ENCODE results near the gene LENG8. TPM values are rescaled to one million over a fixed set of nuclear protein-coding genes. Genes with fewer than 3 reads are reported as not detected.
A peak's percentile ranks its signal among the peaks of the same experiment; 100 is the strongest.

Gene LENG8
- total RNA-seq, 2 donors from 2014 or later, result 32.1 to 36.4 TPM

DNA sequence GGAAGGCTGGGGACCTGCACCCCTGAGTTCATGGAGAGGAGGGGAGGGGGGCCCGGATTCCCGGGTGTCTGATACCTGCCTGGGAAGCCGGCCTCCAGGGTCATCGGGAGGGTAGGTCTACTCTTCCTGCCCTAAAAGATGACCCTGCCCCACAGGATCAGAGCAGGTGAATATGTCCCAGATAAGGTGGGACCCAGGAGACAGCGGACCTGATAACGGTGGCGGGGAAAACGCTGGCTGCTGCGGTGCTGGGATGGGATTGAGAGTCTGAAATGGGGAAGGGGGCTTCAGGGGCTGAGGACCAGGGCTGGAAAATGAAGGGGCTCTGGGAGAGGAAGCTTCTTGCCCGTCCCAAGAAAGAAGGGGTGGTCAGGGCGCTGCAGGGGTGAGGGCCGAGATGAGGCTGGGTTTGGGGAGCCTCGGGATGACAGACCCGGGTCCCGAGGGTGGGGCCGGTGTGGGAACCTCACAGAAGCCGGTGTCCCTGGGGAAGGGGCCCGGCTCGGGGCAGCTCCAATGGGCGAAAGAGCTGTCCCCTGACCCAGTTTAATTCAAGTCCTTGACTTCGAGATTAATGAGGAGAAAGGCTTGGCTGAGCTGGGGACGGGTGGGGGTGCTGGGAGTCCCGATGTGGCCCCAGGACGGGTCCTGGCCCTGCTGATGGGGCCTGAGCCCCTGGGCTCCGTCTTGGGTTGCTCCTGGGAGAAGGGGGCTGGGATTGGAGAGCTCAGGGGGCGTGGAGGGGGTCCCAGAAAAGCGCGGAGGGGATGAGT is 32.9 kb upstream of the LENG8 start:
- H3K4me1 ChIP-seq, result peaks cover 0 to 41% of the 10 kb centered on the region in 2 donors
- no peak overlapping the region for H3K27ac ChIP-seq
- TF ChIP-seq, protein P1, sequence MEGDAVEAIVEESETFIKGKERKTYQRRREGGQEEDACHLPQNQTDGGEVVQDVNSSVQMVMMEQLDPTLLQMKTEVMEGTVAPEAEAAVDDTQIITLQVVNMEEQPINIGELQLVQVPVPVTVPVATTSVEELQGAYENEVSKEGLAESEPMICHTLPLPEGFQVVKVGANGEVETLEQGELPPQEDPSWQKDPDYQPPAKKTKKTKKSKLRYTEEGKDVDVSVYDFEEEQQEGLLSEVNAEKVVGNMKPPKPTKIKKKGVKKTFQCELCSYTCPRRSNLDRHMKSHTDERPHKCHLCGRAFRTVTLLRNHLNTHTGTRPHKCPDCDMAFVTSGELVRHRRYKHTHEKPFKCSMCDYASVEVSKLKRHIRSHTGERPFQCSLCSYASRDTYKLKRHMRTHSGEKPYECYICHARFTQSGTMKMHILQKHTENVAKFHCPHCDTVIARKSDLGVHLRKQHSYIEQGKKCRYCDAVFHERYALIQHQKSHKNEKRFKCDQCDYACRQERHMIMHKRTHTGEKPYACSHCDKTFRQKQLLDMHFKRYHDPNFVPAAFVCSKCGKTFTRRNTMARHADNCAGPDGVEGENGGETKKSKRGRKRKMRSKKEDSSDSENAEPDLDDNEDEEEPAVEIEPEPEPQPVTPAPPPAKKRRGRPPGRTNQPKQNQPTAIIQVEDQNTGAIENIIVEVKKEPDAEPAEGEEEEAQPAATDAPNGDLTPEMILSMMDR (IDR thresholded peaks at IDR 0.05), result no peak
- peaks cover 5 to 22% of the 10 kb centered on the region in 2 donors for H3K27me3 ChIP-seq
- no peak for DNase-seq (ENCODE audit: low spot score)
- peak overlapping the region in 1 of 2 donors; percentile 40 for H3K4me3 ChIP-seq
- H3K36me3 ChIP-seq, result no peaks in the 10 kb centered on the region
- no peaks in the 10 kb centered on the region for H3K9me3 ChIP-seq

DNA sequence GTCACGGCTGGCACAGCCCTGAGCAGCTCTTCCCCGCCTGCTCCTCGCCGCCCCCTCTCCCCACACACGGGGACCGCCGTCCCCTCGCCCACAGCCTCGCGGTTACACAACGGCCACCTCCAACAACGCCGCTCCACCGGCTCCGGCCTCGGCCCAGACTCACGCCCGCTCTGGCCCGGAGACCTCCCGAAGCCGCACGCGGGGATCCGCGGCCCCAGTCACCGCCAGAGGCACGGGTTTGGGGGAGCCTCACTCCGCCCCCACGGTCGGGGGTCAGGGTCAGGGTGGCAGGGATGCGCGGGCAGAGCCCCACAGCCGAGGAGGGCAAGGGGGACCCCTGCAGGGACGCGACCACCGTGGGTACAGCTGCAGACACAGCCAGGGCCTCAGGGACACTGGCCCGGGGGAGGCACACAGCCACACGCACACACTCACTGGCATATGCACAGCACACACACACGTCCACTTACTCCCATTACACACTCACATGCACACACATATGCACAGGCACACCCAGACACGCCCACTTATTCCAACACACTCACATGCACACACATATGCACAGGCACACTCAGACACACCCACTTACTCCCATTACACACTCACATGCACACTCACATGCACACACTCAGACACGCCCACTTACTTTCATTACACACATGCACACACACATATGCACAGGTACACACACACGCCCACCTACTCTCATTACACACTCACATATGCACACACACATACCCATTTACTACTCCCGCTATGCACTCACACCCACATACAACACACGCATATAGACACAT is 32.1 kb upstream of the LENG8 start:
- no peak overlapping the region for H3K27ac ChIP-seq
- H3K9me3 ChIP-seq, result no peaks in the 10 kb centered on the region
- H3K27me3 ChIP-seq, result peaks cover 5 to 22% of the 10 kb centered on the region in 2 donors
- TF ChIP-seq, protein P1 (IDR thresholded peaks at IDR 0.05), result no peak
- peaks cover 0 to 42% of the 10 kb centered on the region in 2 donors for H3K4me1 ChIP-seq
- H3K4me3 ChIP-seq, result peak overlapping the region in 1 of 2 donors; percentile 40
- no peak for DNase-seq (ENCODE audit: low spot score)
- H3K36me3 ChIP-seq, result no peaks in the 10 kb centered on the region

DNA sequence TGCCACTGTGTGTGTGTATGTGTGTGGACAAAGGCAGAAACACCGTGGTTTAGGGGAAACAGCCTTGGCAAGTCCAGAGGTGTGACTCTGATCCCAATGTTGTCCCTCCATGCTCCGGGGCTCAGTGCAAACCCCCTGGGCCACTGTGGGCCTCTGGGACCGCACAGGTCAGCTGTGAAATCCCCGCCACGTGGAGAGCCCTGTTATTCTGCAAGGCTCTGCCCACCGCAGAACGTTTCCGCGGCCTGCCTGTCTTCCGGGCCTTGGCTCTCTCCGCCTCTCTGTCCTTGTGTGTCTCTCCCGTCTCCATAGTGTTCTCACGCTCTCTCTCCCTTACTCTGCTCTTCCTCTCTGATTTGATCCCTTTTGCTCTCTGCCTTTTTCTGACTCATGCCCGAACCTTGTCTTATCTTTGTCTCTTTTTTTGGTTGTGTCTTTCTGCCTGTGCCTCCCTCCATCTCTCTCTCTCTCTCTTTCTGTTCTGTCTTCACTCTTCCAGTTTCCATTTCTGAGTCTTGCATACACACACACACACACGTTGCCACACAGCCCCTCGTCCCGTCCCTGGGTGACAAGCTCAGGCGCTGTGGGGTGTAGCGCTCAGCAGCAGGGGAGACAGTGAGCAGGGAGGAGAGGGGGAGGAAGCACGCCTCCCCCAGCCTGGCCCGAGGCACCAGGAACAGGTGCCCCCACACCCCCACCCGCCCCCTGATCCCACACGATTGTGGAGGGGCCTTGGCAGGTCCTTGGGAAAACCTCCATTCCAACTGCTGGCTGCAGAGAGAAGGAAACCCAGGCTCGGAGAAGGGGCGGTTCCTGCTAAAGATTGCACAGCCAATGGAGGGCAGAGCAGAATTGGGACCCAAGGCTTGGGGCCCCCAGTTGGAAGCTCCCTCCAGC is 30.7 kb upstream of the LENG8 start:
- TF ChIP-seq, protein P1 (IDR thresholded peaks at IDR 0.05), result no peak
- peaks cover 0 to 42% of the 10 kb centered on the region in 2 donors for H3K4me1 ChIP-seq
- no peak for DNase-seq (ENCODE audit: low spot score)
- H3K27me3 ChIP-seq, result peaks cover 5 to 22% of the 10 kb centered on the region in 2 donors
- no peaks in the 10 kb centered on the region for H3K9me3 ChIP-seq
- H3K4me3 ChIP-seq, result no peak overlapping the region
- H3K27ac ChIP-seq, result peak overlapping the region; percentile 22 to 56
- no peaks in the 10 kb centered on the region for H3K36me3 ChIP-seq

DNA sequence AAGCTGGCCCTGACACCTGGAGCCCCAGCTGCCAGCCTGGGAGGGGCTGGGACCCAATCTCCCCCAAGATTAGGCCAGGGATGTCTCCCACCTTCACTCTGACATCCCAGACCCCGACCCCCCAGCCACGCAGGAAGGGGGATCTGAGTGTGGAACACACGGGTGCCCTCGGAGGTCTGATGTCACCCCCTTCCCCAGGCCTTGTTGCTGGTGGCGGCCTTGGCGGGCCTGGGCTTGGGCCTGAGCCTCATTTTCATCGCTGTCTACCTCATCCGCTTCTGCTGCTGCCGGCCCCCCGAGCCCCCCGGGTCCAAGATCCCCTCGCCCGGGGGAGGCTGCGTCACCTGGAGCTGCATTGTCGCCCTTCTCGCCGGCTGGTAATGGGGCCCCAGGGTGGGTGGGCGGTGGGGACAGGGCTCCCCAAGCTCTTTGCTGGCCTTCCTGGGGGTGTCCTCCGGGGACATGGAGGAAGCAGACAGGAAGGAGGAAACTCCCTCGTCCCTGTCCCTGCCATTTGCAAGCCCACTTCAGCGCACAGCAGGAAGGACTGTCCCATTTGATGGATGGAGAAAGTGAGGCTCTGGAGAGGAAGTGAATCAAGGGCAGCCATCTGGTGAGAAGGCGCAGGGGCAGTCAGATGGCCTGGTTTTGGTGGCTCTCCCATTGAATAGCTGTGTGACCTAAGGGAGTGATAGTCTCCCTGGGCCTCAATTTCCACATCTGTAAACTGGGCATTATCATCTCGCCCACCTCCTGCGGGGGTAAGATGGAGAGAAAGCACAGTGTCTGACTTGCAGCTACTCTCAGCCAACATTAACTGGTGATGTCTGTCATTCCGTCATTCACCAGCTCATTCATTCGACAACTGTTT is 29.8 kb upstream of the LENG8 start:
- H3K27me3 ChIP-seq, result peaks cover 5 to 22% of the 10 kb centered on the region in 2 donors
- no peaks in the 10 kb centered on the region for H3K9me3 ChIP-seq
- peaks cover 0 to 42% of the 10 kb centered on the region in 2 donors for H3K4me1 ChIP-seq
- peak overlapping the region; percentile 22 to 56 for H3K27ac ChIP-seq
- no peak overlapping the region for H3K4me3 ChIP-seq
- TF ChIP-seq, protein P1 (IDR thresholded peaks at IDR 0.05), result no peak
- no peak for DNase-seq (ENCODE audit: low spot score)
- H3K36me3 ChIP-seq, result no peaks in the 10 kb centered on the region

DNA sequence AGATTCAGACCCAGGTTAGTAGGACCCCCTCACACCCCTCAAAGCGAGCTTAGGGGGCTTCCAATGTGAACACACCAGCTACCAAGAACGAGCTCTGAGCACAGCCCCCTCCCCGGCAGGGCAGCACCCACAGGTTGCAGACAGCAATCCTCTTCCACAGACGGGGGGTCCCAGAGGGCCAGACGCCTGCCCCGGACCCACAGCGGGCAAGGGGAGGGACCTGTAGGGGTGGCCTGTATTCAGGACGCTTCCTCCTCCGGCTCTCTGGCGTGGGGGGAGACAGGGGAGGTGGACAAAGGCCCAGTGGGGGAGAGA is 29.0 kb upstream of the LENG8 start:
- Histone ChIP-seq H3K27ac (peak overlapping the region; percentile 40 to 56), H3K27me3 (peaks cover 5 to 18% of the 10 kb centered on the region in 2 donors)

More for the DNA sequence above, 29.0 kb upstream of the LENG8 start:
- DNase-seq (ENCODE audit: low spot score), result no peak
- TF ChIP-seq, protein P1 (IDR thresholded peaks at IDR 0.05), result no peak
- Histone ChIP-seq H3K9me3 (no peaks in the 10 kb centered on the region), H3K36me3 (no peaks in the 10 kb centered on the region), H3K4me3 (peak overlapping the region in 1 of 2 donors; percentile 33), H3K4me1 (peaks cover 0 to 42% of the 10 kb centered on the region in 2 donors)
